Stimulated activated CD8-positive, alpha-beta memory T cell treated with anti-CD3 and anti-CD28 coated beads, Interleukin-7, amount 100 ng/mL, for 24 hours (primary cell): ENCODE measurements around the gene CDKN1B.

ENCODE experiments used
- DNase-seq: peaks from one replicate; pipeline ENCODE4 v3.0.0-alpha.2; 2020; ENCODE audit warnings: low read depth

Gene CDKN1B

GRCh38 chr12:12701457-12701856 lies 15.7 kb upstream of the CDKN1B start:
- DNase-seq, result no peak

GRCh38 chr12:12704593-12705230 lies 12.5 kb upstream of the CDKN1B start:
- no peak for DNase-seq

- no peak for DNase-seq
These were observed 11.2 kb upstream of the CDKN1B start for GRCh38 chr12:12705838-12706520.

- no peak for DNase-seq
These were observed 3.3 kb upstream of the CDKN1B start for GRCh38 chr12:12713932-12714275.

GRCh38 chr12:12714276-12715021 lies 2.7 kb upstream of the CDKN1B start:
- no peak for DNase-seq

- no peak for DNase-seq
These were observed 2.1 kb upstream of the CDKN1B start for GRCh38 chr12:12715128-12715458.

GRCh38 chr12:12715459-12716150 lies 1.6 kb upstream of the CDKN1B start:
- DNase-seq, result no peak

GRCh38 chr12:12716151-12716792 lies 896 bp upstream of the CDKN1B start:
- no peak for DNase-seq

- no peak for DNase-seq
These were observed 615 bp downstream of the CDKN1B start for GRCh38 chr12:12717586-12718380.

GRCh38 chr12:12718381-12718759 lies 1.2 kb downstream of the CDKN1B start:
- DNase-seq, result no peak

GRCh38 chr12:12718853-12719252 lies 1.7 kb downstream of the CDKN1B start:
- DNase-seq, result no peak

GRCh38 chr12:12719496-12719895 lies 2.3 kb downstream of the CDKN1B start:
- no peak for DNase-seq

GRCh38 chr12:12720052-12720451 lies 2.9 kb downstream of the CDKN1B start:
- no peak for DNase-seq

- no peak for DNase-seq
These were observed 3.5 kb downstream of the CDKN1B start for GRCh38 chr12:12720672-12721161.

GRCh38 chr12:12721176-12721751 lies 4.1 kb downstream of the CDKN1B start:
- DNase-seq, result no peak

- DNase-seq, result no peak
These were observed 4.8 kb downstream of the CDKN1B start for GRCh38 chr12:12721814-12722434.

- DNase-seq, result no peak
These were observed 5.4 kb downstream of the CDKN1B start for GRCh38 chr12:12722435-12723148.

- DNase-seq, result no peak
These were observed 6.0 kb downstream of the CDKN1B start for GRCh38 chr12:12723149-12723680.

GRCh38 chr12:12723681-12724420 lies 6.7 kb downstream of the CDKN1B start:
- no peak for DNase-seq
